H1 (cell line): Measurements from ENCODE around the gene CUTA. TPM values are rescaled to one million over a fixed set of nuclear protein-coding genes. Genes with fewer than 3 reads are reported as not detected.

ENCODE experiments used
- CHD7 ChIP-seq: fragments of 300-600 bp; sonication (generic); IDR thresholded peaks from 2 replicates; pipeline ENCODE4 v1.7.1; 2012; ENCODE audit warnings: low read length, moderate library complexity, mild to moderate bottlenecking, inconsistent platforms; ENCODE audit not compliant: insufficient replicate concordance
- CTCF ChIP-seq, 3 experiments: IDR thresholded peaks; 1 replicate in 2 of 3; 2 replicates in 1 of 3; pipeline versions ENCODE4 v1.5.1 to v1.6.1; 2011; ENCODE audit warnings: low read length in 3 of 3, mild to moderate bottlenecking in 3 of 3, inconsistent platforms in 2 of 3, low read depth in 1 of 3, moderate library complexity in 1 of 3; ENCODE audit not compliant: insufficient read depth in 1 of 3; ENCODE audit errors: control extremely low read depth in 1 of 3
- NANOG ChIP-seq: IDR thresholded peaks from 2 replicates; pipeline ENCODE4 v1.6.1; 2011; ENCODE audit warnings: low read length, low read depth, mild to moderate bottlenecking, inconsistent platforms; ENCODE audit not compliant: insufficient read depth, poor library complexity, severe bottlenecking
- POU5F1 ChIP-seq: IDR thresholded peaks from 2 replicates; pipeline ENCODE4 v1.6.1; 2011; ENCODE audit warnings: low read depth, mild to moderate bottlenecking, low read length, moderate library complexity
- SUZ12 ChIP-seq: fragments of 200-600 bp; sonication (generic); IDR thresholded peaks from 2 replicates; pipeline ENCODE4 v1.6.1; 2012; ENCODE audit warnings: mild to moderate bottlenecking, inconsistent platforms, low read length, moderate library complexity, mixed read lengths
- polyA plus RNA-seq, 7 experiments: library from polyadenylated mRNA; depleted of rRNA in 3 of 7; stranded (reverse) in 5 of 7; unstranded in 2 of 7; fragments of >200 nt in 5 of 7; fragments of 200-250 nt in 2 of 7; gene quantifications; 1 replicate in 5 of 7; 2 replicates in 1 of 7; 4 replicates in 1 of 7; pipeline versions ENCODE4 v1.2.1 to v1.2.3, GENCODE V29; 2011 to 2013; ENCODE audit warnings: missing spikeins in 2 of 7, mixed read lengths in 2 of 7
- total RNA-seq: library from RNA; stranded (reverse); fragmentation: NEBNext Ultra II Directional; extraction: Animal tissue kit (Norgen Biotek cat#: 25700); gene quantifications from 2 replicates; pipeline ENCODE4 v1.2.1, GENCODE V29; 2021

CUTA gene
- total and polyA plus RNA-seq, 2 of the 8 experiments (the other 6 are each of a cell fraction or from before 2014, with no cell fraction given) = 297 to 460 TPM

- TF ChIP-seq CTCF (IDR thresholded peaks at IDR 0.05; ENCODE audit: control extremely low read depth in 1 of 3, insufficient read depth in 1 of 3, low read depth in 1 of 3, low read length in 3 of 3) (no peak), SUZ12 (no peak), CHD7 (no peak), POU5F1 (no peak), NANOG (no peak)
Measured at GRCh38 chr6:33424855-33425667, 7.2 kb upstream of the CUTA start (continued).
